GM12891 (cell line): ENCODE measurements around the gene NLGN1.

Experiments used
- DNase-seq: peaks from one replicate; pipeline ENCODE4 v3.0.0; 2011; ENCODE audit warnings: low spot score; ENCODE audit not compliant: insufficient read length
- FAIRE-seq: peaks from 2 replicates; lab custom pipeline; 2011; peaks lifted over from hg19 to GRCh38; lab: Jason Lieb, UNC
- PAX5 ChIP-seq: IDR thresholded peaks from 2 replicates; pipeline ENCODE4 v1.6.1; 2011; ENCODE audit warnings: low read length, moderate library complexity, mild to moderate bottlenecking; ENCODE audit not compliant: insufficient read depth, severe bottlenecking
- POLR2A ChIP-seq: IDR thresholded peaks from 2 replicates; pipeline ENCODE4 v1.6.1; 2011; ENCODE audit warnings: low read depth, low read length, control low read depth
- POLR2AphosphoS5 ChIP-seq: IDR thresholded peaks from 2 replicates; pipeline ENCODE4 v1.6.1; 2011; ENCODE audit warnings: low read depth, low read length, control low read depth
- POU2F2 ChIP-seq: IDR thresholded peaks from 2 replicates; pipeline ENCODE4 v1.6.1; 2011; ENCODE audit warnings: low read depth, mild to moderate bottlenecking, control low read depth, low read length, moderate library complexity
- SPI1 ChIP-seq: IDR thresholded peaks from 2 replicates; pipeline ENCODE4 v1.6.1; 2011; ENCODE audit warnings: low read depth, low read length, control low read depth
- TAF1 ChIP-seq: IDR thresholded peaks from 2 replicates; pipeline ENCODE4 v1.6.1; 2011; ENCODE audit warnings: low read depth, low read length, control low read depth

Gene NLGN1

GRCh38 chr3:174317005-174317404, 919.5 kb downstream of the NLGN1 start:
- DNase-seq (no peak), FAIRE-seq (no peak)
- TF ChIP-seq POLR2A: no peak
- no peak for TF ChIP-seq TAF1
- TF ChIP-seq POU2F2: no peak
- no peak for TF ChIP-seq PAX5
- TF ChIP-seq POLR2AphosphoS5: no peak

- TF ChIP-seq POLR2A (no peak), POU2F2 (no peak), TAF1 (no peak), POLR2AphosphoS5 (no peak), PAX5 (no peak), SPI1 (no peak)
- DNase-seq: no peak
- FAIRE-seq: no peak
These were observed 920.6 kb downstream of the NLGN1 start for GRCh38 chr3:174318181-174318580.

- FAIRE-seq: no peak
- TF ChIP-seq POU2F2 (no peak), TAF1 (no peak), SPI1 (no peak), POLR2A (no peak), PAX5 (no peak), POLR2AphosphoS5 (no peak)
- DNase-seq: no peak
These were observed 924.0 kb downstream of the NLGN1 start for GRCh38 chr3:174321548-174321947.

- FAIRE-seq (no peak), DNase-seq (no peak)
- TF ChIP-seq POLR2A: no peak
- TF ChIP-seq TAF1: no peak
These were observed 925.2 kb downstream of the NLGN1 start for GRCh38 chr3:174322789-174323188.

- no peak for DNase-seq
- TF ChIP-seq POLR2AphosphoS5 (no peak), PAX5 (no peak), TAF1 (no peak), POU2F2 (no peak), SPI1 (no peak), POLR2A (no peak)
- no peak for FAIRE-seq
These were observed 927.6 kb downstream of the NLGN1 start for GRCh38 chr3:174325171-174325570.

- no peak for TF ChIP-seq PAX5
- no peak for TF ChIP-seq POU2F2
- no peak for TF ChIP-seq TAF1
- TF ChIP-seq POLR2AphosphoS5: no peak
- TF ChIP-seq SPI1: no peak
- TF ChIP-seq POLR2A: no peak
- FAIRE-seq (no peak), DNase-seq (no peak)
These were observed 928.5 kb downstream of the NLGN1 start for GRCh38 chr3:174325834-174326700.

GRCh38 chr3:174329321-174329720, 931.8 kb downstream of the NLGN1 start:
- FAIRE-seq: no peak
- DNase-seq: no peak

GRCh38 chr3:174330303-174330702, 932.8 kb downstream of the NLGN1 start:
- no peak for DNase-seq
- TF ChIP-seq POLR2AphosphoS5 (no peak), POU2F2 (no peak), POLR2A (no peak), TAF1 (no peak), SPI1 (no peak), PAX5 (no peak)
- no peak for FAIRE-seq

More at GRCh38 chr3:174329321-174329720, 931.8 kb downstream of the NLGN1 start:
- no peak for TF ChIP-seq POU2F2
- no peak for TF ChIP-seq POLR2A
- TF ChIP-seq TAF1: no peak
- no peak for TF ChIP-seq POLR2AphosphoS5
- TF ChIP-seq SPI1: no peak
- TF ChIP-seq PAX5: no peak

- FAIRE-seq (no peak), DNase-seq (no peak)
- TF ChIP-seq POLR2A (no peak), SPI1 (no peak), POLR2AphosphoS5 (no peak), POU2F2 (no peak), PAX5 (no peak), TAF1 (no peak)
These were observed 933.7 kb downstream of the NLGN1 start for GRCh38 chr3:174331095-174331800.
